ENCODE measurements around the gene KLHL33.
"Not testable (repeated sequence)": the region's sequence is repeated elsewhere in the genome, so short reads cannot be mapped to it uniquely, and the experiment has no call there.

KLHL33 gene

GRCh38 chr14:20435582-20436362, at the start of gene KLHL33:
TSS of gene KLHL33 (minus strand) at chr14:20436166. CDS start at chr14:20435811, 355 bp downstream.
- DNase-seq = no peak

GRCh38 chr14:20482382-20482781, 46.4 kb upstream of the KLHL33 start:
- DNase-seq = no peak

- DNase-seq = no peak
These were observed 42.9 kb upstream of the KLHL33 start for GRCh38 chr14:20478894-20479293.

GRCh38 chr14:20477211-20477876, 41.4 kb upstream of the KLHL33 start:
- peak; percentile 56 for DNase-seq

GRCh38 chr14:20476776-20477175, 40.8 kb upstream of the KLHL33 start:
- DNase-seq = no peak

- no peak for DNase-seq
These were observed 36.7 kb upstream of the KLHL33 start for GRCh38 chr14:20472536-20473169.

GRCh38 chr14:20470603-20470901, 34.6 kb upstream of the KLHL33 start:
- DNase-seq = no peak

- peak; percentile 54 for DNase-seq
These were observed 34.1 kb upstream of the KLHL33 start for GRCh38 chr14:20469890-20470602.

GRCh38 chr14:20469242-20469889, 33.4 kb upstream of the KLHL33 start, which contains the start of gene PNP:
TSS of gene PNP (plus strand) at chr14:20469406. CDS start at chr14:20469525, 119 bp downstream.
- peak; percentile 93 for DNase-seq

GRCh38 chr14:20468764-20469241, 32.8 kb upstream of the KLHL33 start:
- DNase-seq = no peak

- DNase-seq = peak; percentile 100
These were observed 25.5 kb upstream of the KLHL33 start, which contains the start of gene PIP4P1 for GRCh38 chr14:20461225-20462141. TSS of gene PIP4P1 (minus strand) at chr14:20461434. CDS start at chr14:20461325, 109 bp downstream.

GRCh38 chr14:20460458-20461224, 24.7 kb upstream of the KLHL33 start:
- DNase-seq = peak; percentile 80

GRCh38 chr14:20458031-20458789, 22.2 kb upstream of the KLHL33 start:
- no peak for DNase-seq

GRCh38 chr14:20456971-20457370, 21.0 kb upstream of the KLHL33 start:
- no peak for DNase-seq

GRCh38 chr14:20455355-20456300, 19.7 kb upstream of the KLHL33 start:
- no peak for DNase-seq

GRCh38 chr14:20454516-20455354, 18.8 kb upstream of the KLHL33 start, which contains the start of the genes APEX1 and OSGEP:
TSS of gene APEX1 (plus strand) at chr14:20455226. CDS start at chr14:20455646, 420 bp downstream.
TSS of gene OSGEP (minus strand) at chr14:20454812. CDS start at chr14:20454683, 129 bp downstream.
- peak; percentile 98 for DNase-seq

GRCh38 chr14:20452831-20453230, 16.9 kb upstream of the KLHL33 start:
- not testable (repeated sequence) for DNase-seq

All from CD4-positive, alpha-beta T cell treated with Interleukin-21 for 1 hour (primary cell).